Mesodermal cell (in vitro differentiated cells): ENCODE results near the gene PPP1R9B.

Experiments
- H3K27ac ChIP-seq: 2 replicates; pipeline ENCODE4 v1.7.0; 2013; ENCODE audit warnings: mild to moderate bottlenecking, low read depth, low read length, moderate library complexity; ENCODE audit not compliant: severe bottlenecking
- H3K36me3 ChIP-seq: 2 replicates; pipeline ENCODE4 v1.7.1; 2013; ENCODE audit warnings: mild to moderate bottlenecking, low read length, moderate library complexity; ENCODE audit not compliant: control insufficient read depth, insufficient read depth
- H3K4me1 ChIP-seq: one replicate; pipeline ENCODE4 v1.7.1; 2013; ENCODE audit warnings: mild to moderate bottlenecking, low read length; ENCODE audit not compliant: insufficient read depth, control insufficient read depth, poor library complexity, severe bottlenecking
- H3K4me3 ChIP-seq: 2 replicates; pipeline ENCODE4 v1.7.0; 2013; ENCODE audit warnings: low read length, control low read depth, mild to moderate bottlenecking; ENCODE audit not compliant: insufficient read depth, poor library complexity, severe bottlenecking; ENCODE audit errors: extremely low read depth
- H3K9me3 ChIP-seq: 2 replicates; pipeline ENCODE4 v1.7.1; 2013; ENCODE audit warnings: mild to moderate bottlenecking, low read length, moderate library complexity; ENCODE audit not compliant: control insufficient read depth
- WGBS, 2 experiments: methylation state at CpG; one replicate each; pipeline ENCODE4 v1.1.5; 2013; ENCODE audit warnings: missing lambda C conversion rate in 2 of 2; ENCODE audit not compliant: insufficient coverage in 2 of 2; 5-methylcytosine and 5-hydroxymethylcytosine counted together

PPP1R9B gene

DNA sequence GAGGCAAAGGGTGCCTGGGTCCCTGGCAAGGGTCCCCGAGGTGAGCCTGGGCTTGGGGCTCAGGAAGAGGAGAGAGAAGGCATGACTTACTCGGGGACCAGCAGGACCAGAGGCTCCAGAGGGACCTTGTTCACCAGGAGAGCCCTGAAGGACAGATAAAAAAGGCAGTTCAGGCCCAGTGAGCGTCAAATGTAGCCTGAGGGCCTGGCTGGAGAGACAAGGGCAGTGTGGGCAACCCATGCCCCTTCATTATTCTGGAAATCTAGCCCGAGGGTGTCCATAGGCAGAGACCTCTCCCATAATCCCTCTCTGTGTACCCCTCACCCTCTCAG, 36.9 kb upstream of the PPP1R9B start:
- H3K4me1 ChIP-seq: peaks cover 5% of the 10 kb centered on the region
- 83 to 84% methylated on average over 3 to 4 of the region's 4 CpGs for WGBS, 2 experiments

DNA sequence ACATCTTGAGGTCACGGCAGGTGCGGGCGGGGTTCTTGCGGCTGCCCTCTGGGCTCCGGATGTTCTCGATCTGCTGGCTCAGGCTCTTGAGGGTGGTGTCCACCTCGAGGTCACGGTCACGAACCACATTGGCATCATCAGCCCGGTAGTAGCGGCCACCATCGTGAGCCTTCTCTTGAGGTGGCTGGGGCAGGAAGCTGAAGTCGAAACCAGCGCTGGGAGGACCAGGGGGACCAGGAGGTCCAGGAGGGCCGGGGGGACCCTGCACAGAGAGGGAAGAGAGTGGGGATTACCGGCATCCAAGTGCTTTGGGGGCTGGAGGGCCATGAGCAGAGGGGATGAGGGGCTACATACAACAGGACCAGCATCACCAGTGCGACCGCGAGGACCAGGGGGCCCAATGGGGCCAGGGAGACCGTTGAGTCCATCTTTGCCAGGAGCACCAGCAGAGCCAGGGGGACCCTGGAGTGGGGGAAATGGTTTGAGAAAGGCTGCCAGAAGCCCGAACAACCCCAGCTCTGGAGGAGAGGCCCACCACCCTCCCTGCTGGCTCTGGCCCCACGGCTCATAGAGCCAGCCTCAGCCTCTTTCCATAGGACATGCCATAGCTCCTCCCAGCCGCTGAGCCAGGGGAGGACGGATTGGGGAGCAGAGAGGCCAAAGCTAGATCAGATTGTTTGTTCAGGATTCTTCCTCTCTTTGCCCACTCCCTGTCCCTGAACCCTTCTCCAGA, 36.4 kb upstream of the PPP1R9B start:
- Histone ChIP-seq H3K36me3 (peaks cover 74% of the 10 kb centered on the region), H3K4me3 (no peak overlapping the region), H3K9me3 (no peaks in the 10 kb centered on the region), H3K4me1 (peaks cover 5% of the 10 kb centered on the region), H3K27ac (no peak overlapping the region)
- WGBS, 2 experiments: 95 to 97% methylated on average over 21 to 24 of the region's 24 CpGs

More for the DNA sequence above, 36.9 kb upstream of the PPP1R9B start:
- no peak overlapping the region for H3K4me3 ChIP-seq
- H3K9me3 ChIP-seq: no peaks in the 10 kb centered on the region
- H3K27ac ChIP-seq: no peak overlapping the region
- H3K36me3 ChIP-seq: peaks cover 79% of the 10 kb centered on the region

DNA sequence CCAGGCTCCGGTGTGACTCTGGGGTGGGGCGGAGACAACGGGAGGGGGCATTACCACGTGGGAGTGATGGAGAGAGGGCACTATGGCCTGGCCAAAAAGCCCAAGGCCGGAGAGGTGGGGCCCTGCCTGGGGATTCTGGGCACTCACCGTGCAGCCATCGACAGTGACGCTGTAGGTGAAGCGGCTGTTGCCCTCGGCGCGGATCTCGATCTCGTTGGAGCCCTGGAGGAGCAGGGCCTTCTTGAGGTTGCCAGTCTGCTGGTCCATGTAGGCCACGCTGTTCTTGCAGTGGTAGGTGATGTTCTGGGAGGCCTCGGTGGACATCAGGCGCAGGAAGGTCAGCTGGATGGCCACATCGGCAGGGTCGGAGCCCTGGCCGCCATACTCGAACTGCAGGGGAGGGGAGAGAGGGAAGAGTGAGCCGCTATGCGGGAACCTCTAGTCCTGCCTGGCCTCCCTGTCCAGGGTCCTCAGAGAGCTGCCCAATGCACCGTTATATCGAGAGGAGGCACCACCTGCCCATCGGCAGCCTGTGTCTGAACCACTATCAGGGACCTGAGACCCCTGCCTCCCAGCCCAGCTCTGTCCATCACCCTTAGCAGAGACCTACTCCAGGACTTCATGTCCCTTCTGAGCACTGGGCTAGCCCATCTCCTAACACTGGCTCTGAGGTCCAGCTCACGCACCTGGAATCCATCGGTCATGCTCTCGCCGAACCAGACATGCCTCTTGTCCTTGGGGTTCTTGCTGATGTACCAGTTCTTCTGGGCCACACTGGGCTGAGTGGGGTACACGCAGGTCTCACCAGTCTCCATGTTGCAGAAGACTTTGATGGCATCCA, 35.4 kb upstream of the PPP1R9B start:
- 90 to 94% methylated on average over 25 to 30 of the region's 31 CpGs for WGBS, 2 experiments
- no peaks in the 10 kb centered on the region for H3K9me3 ChIP-seq
- no peak overlapping the region for H3K4me3 ChIP-seq
- peaks cover 5% of the 10 kb centered on the region for H3K4me1 ChIP-seq
- H3K27ac ChIP-seq: no peak overlapping the region
- H3K36me3 ChIP-seq: peaks cover 64% of the 10 kb centered on the region

DNA sequence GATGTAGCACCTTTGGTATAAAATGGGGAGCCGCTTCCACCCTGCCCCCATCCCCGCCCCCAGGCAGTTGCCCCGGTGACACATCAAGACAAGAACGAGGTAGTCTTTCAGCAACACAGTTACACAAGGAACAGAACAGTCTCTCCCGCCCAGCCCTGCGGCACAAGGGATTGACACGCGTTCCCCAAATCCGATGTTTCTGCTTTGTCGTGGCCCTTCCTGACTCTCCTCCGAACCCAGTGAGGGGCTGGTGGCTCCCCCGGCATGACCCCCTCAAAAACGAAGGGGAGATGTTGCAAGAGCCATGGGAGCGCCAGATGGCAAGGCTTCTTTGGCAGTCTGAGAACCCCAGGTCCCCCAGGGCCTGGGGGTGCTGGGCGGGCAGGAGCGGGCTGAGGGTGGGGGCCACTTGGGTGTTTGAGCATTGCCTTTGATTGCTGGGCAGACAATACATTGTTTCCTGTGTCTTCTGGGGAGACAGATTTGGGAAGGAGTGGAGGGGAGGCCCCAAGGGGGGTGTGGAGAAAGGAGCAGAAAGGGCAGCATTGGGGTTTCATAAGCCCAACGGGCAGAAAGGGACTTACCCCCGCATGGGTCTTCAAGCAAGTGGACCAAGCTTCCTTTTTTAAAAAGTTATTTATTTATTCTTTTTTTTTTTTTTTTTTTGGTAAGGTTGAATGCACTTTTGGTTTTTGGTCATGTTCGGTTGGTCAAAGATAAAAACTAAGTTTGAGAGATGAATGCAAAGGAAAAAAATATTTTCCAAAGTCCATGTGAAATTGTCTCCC, 34.3 kb upstream of the PPP1R9B start:
- WGBS, 2 experiments: 72 to 74% methylated on average over 7 to 17 of the region's 19 CpGs
- H3K36me3 ChIP-seq: peaks cover 53% of the 10 kb centered on the region
- peak overlapping the region; percentile 49 for H3K27ac ChIP-seq
- no peak overlapping the region for H3K4me3 ChIP-seq
- H3K9me3 ChIP-seq: no peaks in the 10 kb centered on the region
- H3K4me1 ChIP-seq: peaks cover 5% of the 10 kb centered on the region

DNA sequence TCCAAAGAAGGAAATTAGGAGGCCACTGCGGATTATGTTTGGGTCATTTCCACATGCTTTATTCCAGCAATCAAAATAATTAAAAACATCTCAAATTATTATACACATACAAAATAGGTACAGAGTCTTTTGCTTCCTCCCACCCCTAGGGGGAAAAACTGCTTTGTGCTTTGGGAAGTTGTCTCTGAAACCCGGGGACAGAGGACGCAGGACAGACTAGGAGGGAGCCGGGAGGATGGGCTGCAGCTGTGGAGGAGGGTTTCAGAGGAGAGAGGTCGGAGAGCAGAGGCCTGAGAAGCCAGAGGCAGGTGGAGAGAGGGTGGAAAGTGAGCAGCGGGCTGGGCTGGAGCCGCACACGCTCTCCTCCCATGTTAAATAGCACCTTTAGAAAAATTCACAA, 33.6 kb upstream of the PPP1R9B start:
- Histone ChIP-seq H3K36me3 (peaks cover 46% of the 10 kb centered on the region), H3K4me3 (no peak overlapping the region), H3K27ac (no peak overlapping the region), H3K4me1 (peaks cover 5% of the 10 kb centered on the region), H3K9me3 (no peaks in the 10 kb centered on the region)
- WGBS, 2 experiments: 20 to 54% methylated on average over 2 to 4 of the region's 8 CpGs

DNA sequence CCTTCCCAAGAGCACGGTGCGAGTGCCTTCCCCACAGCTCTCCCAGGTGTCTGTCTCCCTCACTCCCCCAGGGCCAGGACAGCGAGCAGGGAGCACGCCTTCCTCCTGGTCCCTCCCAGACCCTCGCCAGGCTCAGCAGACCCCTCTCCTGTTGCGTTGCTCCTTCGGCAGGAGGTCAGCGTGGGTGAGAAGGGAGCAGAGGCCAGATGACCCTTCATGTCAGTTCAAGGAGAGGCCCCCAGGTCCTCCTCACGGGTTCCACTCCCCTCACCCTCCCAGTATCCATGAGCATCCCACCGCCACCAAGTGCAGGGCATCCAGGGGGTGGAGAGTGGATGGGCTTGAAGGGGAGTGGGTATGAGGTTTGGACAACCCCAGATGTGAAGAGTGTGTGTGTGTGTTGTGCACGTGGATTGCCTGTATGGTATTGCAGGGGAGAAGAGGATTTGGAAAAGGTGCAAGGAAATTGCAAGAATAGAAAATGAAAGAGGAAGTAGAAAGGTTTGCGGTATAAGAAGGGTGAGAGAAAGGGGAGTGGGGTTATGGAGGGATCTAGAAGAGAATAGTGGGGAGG, 33.0 kb upstream of the PPP1R9B start:
- H3K27ac ChIP-seq: peak overlapping the region; percentile 29
- no peak overlapping the region for H3K4me3 ChIP-seq
- H3K4me1 ChIP-seq: peaks cover 8% of the 10 kb centered on the region
- H3K9me3 ChIP-seq: no peaks in the 10 kb centered on the region
- 83 to 90% methylated on average over 7 to 9 of the region's 12 CpGs for WGBS, 2 experiments
- peaks cover 40% of the 10 kb centered on the region for H3K36me3 ChIP-seq

DNA sequence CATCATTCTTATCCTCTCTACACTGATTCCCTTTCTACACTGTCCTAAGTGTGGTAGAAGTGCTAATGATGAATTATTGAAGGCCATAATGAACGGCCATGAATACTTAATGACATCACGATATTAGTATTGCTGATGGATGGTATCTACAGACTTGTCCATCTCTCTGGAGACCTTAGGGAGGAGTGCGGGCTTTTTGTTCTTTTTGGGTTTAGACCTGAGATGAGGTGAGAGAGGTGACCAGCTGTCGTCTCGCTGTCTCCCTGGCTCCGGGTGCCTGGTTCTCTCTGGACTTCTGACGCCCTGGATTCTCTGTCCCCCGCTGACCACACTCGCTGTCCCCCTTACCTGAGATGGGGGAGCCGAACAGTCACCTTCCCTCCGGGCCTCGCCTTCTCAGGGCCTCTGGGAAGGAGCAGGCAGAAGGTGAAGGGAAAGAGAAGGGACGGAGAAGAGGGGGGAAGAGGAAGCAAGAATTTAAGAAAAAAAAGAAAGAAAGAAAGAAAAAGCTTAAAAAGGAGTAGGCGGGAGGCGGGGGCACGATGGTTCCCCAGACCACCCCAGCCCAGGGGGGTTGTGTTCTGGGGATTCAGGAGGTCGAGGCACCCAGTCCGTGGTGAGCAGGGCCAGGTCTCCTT, 32.4 kb upstream of the PPP1R9B start:
- H3K36me3 ChIP-seq: peaks cover 34% of the 10 kb centered on the region
- peaks cover 14% of the 10 kb centered on the region for H3K4me1 ChIP-seq
- H3K27ac ChIP-seq: peak overlapping the region; percentile 29
- 84 to 92% methylated on average over 8 to 13 of the region's 18 CpGs for WGBS, 2 experiments
- no peak overlapping the region for H3K4me3 ChIP-seq
- no peaks in the 10 kb centered on the region for H3K9me3 ChIP-seq

DNA sequence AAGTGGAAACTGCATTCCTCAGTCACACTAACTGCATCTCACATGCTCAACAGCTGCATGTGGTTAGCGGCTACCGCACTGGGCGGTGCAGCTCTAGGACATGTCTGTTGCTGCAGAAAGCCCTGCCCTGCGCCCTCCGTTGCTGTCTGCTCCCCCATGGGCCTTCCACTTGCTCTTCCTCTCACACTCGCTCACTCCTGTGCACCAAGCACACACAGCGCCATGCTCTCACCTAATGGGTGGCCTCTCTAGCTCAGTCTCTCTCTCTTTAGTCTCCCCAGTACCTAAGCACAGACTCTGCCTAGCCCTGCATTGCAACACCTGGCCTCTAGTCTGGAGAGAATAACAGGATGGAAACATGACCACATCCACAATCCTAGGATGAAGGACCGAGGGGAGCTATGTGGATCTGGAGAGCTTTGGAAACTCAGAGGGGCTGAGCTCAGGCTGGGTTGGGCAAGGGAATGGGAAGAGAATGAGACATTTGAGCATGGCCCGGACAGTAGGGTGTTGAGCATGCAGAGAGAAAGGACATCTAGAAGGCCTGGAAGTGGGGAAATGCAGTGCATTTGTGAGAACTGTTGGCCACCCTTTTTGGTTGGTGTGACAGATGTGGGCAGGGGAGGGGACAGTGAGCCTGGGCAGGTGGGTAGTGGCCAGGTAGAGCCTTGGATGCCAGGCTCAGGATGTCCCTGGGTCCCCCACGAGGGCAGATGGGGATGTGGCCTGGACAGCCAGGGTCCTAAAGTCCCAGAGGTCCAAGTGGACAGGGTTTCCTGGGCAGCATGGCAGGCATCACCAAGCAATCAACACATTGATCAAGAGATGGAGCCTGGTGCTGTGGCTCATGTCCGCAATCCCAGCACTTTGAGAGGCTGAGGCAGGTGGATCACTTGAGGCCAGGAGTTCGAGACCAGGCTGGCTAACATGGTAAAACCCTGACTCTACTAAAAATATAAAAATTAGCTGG, 31.4 kb upstream of the PPP1R9B start:
- WGBS, 2 experiments: 92 to 94% methylated on average over 10 to 11 of the region's 12 CpGs
- peaks cover 22% of the 10 kb centered on the region for H3K4me1 ChIP-seq
- no peak overlapping the region for H3K27ac ChIP-seq
- peaks cover 24% of the 10 kb centered on the region for H3K36me3 ChIP-seq
- H3K4me3 ChIP-seq: no peak overlapping the region
- H3K9me3 ChIP-seq: no peaks in the 10 kb centered on the region

DNA sequence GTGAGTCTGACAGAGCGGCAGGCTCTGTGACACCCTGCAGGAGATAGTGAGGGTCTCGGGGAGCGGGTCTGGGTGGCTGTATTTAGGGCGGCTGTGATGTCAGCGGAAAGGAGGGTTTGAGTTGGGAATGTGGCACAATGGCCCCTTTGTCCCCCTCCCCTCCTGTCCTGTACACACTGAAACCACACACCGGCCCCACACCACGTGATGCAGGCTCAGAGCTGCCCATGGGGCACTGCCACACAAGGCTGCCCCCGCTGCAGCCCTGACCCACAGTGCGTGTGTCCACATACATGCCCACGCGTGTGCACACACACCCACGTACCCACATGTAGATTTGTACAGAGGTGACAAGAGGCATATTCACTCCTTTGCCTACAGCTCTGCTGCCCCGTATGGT, 30.7 kb upstream of the PPP1R9B start:
- no peak overlapping the region for H3K27ac ChIP-seq
- H3K4me3 ChIP-seq: no peak overlapping the region
- peaks cover 17% of the 10 kb centered on the region for H3K36me3 ChIP-seq
- peaks cover 22% of the 10 kb centered on the region for H3K4me1 ChIP-seq
- no peaks in the 10 kb centered on the region for H3K9me3 ChIP-seq
- WGBS, 2 experiments: 96 to 97% methylated on average over 4 to 12 of the region's 13 CpGs
